ENCODE data around the gene KRT85.
A peak's percentile ranks its signal among the peaks of the same experiment; 100 is the strongest.

KRT85 gene

DNA sequence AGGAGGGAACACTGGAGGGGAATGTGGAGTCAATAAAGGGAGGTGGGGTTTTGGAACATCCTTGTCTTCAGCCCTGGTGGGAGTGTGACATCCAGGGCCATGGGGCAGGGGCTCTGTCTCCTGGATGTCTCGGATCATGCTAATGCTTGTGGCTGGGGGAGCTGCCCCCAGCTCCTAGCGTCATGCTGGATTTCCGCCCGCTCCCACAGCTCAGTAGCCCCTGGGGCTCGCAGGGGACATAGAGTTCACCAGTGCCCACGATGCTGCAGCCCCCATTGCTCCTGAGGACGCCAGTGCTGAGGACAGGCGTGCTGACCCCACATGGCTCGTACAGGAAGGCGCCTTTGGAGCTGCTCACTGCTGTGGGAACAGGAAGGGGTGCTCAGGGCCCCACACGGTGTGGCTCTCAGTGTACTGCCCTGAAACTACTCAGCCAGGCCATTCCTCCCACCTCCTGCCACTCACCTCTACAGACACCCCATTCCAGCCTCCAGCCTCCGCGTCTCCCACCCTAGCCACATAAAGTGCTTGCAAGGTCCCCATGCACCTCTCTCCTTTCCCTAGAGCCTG lies 27.6 kb upstream of the KRT85 start:
- no peak for DNase-seq

DNA sequence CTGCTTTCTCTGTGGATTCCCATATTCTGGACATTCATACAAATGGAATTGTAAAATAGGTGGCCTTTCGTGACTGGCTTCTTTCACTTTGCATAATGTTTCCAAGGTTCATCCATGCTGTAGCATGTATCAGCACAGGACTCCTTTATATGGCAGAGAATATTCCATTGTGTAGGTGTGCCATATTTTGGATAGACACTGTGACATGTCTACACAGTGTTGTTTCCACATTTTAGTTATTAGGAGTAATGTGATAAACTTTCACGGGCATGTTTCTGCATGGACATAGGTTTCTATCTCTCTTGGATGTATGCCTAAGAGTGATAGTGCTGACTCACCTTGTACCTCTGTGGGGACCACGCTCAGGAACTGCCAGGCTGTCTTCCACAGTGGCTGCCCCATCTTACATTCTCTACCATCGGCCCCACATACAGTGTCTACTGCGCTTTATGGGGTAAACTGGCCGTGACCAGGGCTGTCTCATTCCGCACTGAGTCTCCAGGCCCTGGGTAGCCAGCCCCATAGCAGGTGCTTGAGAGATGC lies 25.3 kb upstream of the KRT85 start:
- DNase-seq: no peak

DNA sequence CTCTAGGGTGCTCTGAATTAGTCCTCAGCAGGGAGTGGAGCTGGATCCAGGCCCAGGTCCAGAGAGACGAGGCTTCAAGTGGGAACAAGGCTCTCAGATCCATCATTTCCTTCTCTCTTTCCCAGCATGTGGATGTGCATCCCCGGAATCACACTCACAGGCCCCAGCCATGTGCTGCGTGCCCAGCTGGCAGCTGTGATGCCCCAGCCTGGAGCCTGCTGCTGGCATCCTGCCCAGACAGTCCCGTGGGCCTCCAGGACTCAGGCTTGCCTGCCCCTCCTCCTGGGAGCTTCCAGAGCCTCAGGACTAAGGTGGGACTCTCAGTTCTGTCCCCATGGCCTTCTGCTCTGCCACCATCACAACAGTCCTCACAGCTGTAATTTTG lies 24.3 kb upstream of the KRT85 start:
- peak; percentile 92 for DNase-seq

DNA sequence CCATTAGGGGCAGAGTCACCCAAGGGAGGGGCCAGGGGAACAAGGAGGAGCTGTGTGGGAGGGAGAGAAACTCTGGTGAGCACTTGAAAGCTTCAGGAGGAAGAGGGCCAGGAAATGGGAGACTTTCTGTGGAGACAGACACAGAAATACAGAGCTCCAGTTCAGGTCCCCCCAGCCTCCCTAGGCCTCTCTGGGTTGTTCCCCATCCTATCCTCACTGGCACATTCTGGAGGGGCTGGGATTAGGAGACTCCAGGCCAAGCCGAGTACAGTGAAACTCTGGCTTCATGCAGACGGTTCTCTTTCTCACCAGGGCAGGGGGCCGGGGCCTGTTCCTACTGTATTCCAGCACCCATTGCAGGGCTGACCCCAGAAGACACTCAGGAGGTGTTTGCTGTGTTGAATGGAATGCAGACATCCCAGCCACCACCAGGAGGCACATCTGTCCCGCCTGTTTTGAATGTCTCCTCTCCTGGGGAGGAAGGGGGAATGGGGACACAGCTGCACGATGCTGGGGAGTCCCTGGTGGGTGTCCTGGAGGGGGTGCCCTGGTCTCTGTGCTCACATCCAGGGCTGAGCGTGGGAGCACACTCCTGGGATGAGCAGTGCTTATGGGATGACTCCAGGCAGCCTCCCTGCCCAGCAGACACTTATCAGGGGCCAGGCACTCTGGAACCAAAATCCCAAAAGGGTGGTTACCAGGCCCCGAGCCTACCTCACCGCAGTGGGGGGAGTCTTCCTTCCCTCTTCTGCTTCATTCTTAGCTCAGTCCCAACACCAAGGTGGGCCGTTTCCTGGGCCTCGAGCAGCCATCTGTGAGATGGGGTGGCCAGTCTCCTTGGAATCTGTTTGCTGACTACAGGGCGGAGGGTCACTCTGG lies 23.7 kb upstream of the KRT85 start:
- DNase-seq: no peak

DNA sequence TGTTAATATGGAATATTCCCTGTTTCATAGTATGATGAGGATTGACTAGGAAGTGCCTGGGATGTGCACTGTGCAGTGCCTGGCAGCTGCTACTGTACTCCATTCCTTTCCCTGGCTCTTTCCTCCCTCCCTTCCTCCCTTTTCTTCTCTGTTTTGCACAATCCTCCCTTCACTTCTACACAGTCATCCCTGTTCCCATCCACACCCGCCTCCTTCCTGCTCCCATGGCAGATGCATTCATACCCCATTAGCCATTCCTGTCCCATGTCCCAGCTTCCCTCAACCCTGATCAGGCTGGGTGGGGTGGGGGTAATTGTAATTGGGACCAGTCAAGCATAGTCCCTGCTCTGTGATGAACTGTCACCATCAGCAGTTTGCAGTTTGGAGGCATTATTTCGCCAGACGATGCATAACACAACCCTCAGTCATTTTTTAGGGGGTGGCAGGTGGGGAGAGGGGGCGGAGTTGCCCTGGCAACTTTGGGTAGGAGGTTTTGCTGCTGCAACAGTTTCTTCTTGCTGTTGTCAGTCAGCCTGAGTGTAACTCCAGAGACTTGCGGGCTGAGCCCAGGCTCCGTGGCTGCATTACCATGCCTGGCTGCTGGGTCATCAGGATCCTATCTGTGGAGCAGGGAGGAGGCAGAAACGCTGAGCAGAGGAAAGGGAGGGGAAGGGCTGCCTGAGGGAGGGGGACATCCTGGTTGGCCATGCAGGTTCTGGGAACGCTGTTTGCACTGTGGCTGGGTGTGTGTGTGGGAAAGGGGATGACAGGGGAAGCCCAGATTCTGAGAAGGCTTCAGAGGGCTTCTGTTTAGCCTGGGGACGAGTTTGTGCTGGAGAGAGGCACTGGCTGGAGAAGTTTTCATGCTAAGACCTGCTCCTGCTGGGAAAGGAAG lies 22.3 kb upstream of the KRT85 start:
- no peak for DNase-seq

DNA sequence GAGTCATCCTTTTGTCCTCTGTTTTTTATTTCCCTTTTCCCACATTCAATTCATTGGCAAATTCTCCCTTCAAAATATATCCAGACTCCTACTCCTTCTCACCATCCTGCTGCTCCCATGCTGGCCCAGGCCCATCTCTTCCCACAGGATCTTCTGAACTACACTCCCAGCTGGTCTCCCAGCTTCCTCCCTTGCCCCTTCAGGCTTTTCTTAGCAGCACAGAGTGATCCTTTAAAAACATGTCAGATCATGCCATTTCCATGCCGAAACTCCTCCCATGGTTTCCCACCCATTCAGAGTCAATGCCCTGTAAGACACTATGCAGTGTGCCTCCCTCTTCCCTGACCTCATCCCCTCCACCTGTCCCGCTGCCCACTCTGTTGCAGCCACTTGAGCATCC lies 20.6 kb upstream of the KRT85 start:
- DNase-seq: no peak

DNA sequence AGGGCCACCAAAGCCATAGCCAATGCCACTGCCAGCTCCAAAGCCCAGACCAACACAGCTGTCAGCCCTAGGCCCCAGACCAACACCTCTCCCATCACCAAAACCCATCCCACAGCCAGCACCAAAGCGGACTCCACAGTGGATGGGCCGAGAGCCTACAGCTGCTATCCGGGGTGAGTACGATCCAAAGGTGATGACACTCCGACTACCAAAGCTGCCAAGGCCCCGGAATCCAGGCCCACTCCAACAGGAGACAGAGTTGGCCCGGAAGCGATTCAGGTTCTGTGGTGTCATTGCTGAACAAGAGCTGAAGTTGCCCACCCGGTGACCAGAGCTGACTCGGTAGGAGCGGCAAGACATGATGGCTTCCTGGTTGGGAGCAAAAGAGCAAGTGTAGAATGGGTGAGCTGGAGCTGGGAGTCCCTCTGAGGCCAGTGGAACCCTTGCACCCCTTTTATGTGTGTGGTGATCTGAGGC lies 18.0 kb upstream of the KRT85 start, which contains the start of gene KRT84:
Gene KRT84, minus strand, starts transcription at position 427 of the 477 bp plus-strand sequence. Its CDS starts 67 bp downstream, at position 360.
- DNase-seq: no peak

DNA sequence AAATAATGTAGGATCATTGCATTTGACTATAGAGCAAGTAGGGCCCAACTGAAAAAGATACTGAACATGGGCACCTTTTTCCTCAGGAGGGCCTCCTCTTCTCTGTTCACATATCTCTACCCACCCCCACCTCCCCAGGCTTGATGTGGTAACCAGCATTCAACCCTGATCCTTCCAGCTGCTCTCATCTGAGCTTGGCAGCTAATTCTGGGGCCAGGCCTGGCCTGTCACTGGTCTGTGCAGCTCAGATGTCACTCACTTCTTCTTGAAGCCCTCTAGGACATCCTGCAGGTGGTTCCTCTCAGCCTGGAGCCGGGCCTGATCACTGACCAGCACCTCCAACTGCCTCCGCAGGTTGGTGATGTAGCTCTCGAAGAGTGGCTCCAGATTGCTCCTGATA lies 16.1 kb upstream of the KRT85 start:
- DNase-seq: no peak

DNA sequence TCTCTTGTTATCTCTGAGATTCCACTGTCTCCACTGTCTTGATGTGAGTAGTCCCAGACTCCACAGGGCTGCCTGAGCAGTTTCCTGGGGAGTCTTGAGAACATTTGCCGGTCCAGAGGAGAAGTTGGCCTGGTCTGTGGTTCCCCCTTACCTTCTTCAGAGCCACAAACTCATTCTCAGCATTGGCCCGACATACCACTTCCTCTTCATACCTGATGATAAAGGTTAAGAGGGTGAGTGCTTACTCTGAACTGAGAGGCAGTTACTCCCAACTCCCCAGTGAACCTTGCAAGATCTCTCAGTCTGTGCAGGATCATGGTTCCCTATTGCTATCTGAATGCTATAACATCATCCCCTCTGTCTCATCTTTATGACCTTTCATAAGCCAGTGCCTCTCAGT lies 15.6 kb upstream of the KRT85 start:
- DNase-seq: no peak

DNA sequence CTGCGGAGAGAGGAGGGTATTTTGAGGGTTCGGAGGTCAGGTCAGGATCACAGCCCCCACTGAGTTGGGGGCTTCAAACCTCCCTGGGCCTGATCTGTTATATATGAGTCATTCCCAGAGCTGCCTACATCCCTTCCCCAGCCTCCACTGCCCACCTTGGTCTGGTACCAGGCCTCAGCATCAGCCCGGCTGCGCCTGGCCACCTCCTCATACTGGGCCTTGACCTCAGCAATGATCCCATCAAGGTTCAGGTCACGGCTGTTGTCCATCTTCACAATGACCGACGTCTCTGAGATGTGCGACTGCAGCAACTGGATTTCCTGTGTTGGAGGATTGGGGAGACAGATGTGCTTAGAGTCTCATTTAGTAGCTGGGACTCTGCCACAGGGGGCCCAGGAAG lies 13.9 kb upstream of the KRT85 start:
- DNase-seq: no peak

DNA sequence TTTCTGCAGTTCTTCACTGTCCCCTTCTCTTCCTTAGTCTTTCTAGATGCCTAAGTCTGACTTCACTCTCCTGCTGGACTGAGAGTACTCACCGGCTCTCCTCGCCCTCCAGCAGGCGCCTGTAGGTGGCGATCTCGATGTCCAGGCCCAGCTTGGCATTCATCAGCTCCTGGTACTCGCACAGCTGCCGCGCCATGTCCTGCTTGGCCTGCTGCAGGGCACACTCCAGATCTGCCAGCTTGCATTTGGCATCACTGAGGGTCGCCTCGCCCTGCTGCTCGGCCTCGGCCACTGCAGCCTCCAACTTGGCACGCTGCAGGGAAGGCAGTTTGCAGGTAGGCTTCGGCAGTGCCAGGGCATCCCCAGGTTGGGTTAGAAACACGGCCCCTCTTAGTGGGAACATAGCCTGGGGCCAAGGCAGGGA lies 13.0 kb upstream of the KRT85 start:
- no peak for DNase-seq

DNA sequence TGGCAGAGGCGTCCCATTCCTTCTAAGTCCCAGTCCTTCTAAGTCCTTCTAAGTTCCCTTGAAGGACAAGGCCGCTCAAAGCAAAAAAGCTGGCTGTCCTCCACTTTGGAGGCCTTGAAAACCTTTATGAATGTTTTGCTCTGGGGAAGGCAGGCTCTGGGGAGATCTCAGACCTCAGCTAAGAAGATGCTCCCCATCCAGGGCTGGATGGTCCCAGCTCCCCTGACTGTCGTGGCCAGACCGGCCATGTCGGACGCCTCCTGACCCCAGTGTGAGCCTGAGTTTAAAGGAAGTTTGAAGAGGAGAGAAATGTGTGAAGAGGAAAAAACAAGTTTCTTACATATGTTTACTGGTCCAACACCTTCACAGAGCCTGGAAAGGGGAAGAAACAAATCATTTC lies 12.3 kb upstream of the KRT85 start:
- no peak for DNase-seq

DNA sequence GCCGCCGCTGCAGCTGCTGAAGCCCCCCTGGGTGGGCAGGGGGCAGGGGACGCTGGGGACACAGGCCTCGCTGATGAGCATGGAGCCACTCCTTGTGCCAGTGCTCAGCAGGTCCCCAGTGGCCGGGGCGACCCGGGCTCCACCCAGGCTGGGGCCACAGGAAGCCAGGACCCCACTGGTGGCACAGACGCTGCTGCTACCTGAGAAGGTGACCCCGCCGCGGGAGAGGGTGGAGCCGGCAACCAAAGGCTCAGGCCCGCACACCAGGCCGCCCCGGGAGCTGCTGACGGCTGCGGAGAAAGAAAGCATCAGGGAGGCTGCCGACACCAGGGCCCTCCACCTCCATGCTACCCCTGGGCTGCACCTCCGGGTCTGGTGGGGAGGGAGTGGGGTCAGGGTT lies 10.8 kb upstream of the KRT85 start:
- DNase-seq: no peak

DNA sequence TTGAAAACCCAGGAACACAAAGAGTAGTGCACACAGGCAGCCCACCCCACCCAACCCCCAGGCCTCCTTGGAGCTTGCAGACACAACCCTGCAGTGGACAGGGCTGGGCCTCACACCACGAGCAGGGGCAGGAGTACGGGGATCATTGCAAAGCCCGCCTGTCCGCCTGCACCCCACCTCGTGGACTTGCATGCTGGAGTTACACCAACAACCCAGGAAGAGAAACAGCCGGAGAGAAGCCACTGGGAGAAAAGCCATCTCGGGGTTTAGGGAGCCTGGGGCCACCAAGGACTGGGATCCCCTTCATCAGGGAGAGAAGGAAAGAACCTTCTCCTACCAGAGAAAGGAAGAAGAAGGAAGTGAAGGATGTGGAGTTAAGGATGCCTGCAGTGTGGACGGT lies 10.0 kb upstream of the KRT85 start:
- DNase-seq: no peak

DNA sequence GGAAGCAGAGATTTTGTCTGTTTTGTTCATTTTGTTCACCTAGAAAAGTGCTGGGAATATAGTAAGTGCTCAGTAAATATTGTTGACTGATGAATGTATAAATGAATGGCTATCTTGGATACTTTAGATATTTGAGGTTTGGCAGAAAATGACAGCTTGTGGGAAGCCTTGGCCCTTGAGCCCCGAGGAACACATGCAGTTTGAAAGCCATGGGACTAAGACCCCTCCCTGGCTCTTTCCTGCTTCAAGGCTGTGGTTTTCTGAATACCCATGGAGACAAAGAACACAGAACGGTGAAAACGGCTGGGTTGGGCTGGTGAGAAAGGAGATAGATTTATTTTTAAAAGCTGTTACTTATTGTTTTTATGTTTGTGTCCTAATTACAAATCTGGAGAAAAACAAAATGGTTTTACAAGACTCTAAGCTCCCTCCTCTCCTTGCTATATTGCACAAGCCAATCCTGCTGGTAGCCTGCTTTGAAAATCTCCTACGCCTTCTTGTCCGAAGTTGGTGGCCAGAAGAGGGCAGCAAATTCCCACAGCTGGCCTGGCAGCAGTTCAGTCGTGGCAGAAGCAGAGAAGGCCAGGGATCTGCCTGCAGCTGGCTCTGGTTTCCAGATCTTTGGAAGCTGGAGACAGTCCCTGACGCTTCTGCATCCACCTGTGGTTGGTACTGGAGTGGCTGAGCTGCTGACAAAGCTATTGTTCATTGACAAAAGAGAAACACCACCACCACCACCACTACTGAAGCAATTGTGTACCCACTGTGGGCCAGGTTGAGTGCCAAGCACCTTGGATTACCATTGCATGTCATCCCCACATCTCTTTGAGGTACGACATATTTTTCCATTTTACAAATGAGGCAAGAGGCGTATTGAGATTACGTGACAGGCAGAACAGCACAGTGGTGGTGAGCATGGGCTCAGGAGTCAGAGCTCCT lies 5.2 kb upstream of the KRT85 start:
- peak; percentile 93 for DNase-seq

DNA sequence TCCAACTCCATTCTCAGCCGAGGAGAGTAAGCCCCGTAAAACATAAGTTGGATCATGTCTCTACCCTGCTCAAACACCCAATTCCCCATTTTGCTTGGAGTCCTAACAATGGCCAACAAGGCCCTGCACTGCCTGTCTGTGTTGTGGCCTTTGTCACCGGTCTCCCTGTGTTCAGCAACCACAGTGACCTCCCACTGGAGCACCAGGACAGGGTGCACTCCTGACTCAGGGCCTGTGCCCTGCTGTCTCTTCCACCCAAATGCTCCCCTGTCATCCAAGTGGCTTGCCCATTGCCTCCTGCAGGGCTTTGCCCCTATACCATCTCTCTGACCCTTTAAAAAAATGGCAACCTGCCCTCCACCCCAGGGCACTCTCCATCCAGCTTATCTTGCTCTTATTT lies 4.4 kb upstream of the KRT85 start:
- no peak for DNase-seq

DNA sequence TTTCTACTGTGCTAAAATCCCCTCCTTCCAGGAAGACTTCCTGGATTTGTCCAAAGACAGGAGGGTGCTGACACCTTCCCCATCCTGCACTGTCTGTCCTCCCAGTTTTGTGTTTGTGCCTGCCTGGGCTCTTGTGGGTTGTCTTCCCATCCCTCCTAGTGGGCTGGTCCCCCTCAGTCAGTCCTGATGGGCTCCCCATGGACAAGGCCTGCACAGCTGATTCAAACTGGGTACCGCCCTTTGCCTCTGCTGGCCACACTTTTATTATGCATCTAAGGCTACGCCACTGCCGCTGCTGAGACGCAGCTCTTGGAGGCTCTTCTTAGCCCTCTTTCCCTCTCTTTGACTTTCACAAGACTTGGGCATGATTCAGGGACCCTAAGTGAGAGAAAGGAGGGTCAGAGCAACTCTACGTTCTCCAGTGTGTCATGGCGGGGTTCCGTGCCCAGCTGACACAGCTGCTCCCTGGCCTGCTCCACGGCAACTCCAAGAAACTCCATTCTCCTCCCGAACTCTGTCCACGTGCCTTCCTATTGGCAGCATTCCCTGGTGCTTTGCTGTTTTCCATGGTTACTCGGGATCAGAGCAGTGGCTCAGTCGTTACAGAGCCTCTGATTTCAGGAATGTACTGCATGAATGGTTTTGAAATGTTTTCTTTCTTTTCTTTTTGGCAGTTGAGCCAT lies 3.8 kb upstream of the KRT85 start:
- DNase-seq: no peak

DNA sequence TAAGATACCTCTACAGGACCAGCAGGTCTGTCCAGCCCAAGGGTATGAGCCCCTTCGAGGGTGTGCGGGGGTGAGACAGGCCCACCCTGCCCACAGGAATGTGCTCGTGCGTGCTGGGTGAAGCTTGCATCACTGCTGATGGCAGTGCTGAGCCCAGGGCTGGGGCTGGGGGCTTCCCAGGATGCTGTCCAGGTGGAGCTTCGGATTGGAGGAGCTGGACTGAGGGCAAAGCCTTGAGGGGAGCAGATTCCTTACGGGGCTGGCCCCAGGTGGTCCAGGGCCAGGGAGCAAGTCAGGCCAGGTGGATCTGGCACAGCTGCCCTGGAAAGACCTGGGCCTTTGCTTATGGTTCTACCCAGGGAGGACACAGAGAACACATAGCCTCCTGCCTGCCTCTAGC lies 2.5 kb upstream of the KRT85 start:
- DNase-seq: no peak

DNA sequence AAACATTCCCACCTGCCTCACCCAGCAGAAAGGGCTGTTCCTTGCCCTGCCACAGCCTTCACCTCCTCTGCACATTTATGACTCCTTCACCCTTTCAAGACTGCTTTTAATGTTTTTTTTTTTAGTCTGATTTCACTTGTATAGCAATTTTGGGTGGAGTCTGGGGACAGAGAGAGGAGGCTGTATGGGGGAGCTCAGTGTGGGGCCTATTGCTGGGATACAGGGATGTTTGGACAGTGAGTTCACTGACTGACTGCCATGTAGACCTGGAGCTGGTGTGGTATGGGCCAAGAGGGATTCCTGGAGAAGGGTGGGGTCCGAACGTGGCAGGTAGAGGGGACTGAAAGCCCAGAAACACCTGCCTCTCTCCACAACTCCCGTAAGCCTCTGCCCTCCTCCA lies 1.9 kb upstream of the KRT85 start:
- no peak for DNase-seq

DNA sequence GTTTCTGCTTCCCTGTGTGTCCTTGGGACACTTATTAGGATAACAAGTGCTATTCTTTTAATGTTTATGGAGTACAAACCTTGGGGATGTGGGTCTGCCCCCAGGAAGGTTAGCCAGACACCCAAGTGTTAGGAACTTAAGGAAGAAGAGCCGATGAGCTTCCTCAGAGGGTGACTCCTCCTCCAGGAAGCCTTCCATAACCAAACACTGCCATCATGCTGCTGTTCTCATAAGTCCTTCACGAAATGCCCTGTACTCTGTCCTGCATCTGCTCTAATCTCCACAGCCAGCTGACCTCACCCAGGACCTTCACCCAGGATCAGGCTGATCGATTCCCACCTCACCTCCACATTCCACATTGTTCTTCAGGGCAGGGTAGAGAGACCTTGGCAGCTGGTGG lies 1.2 kb upstream of the KRT85 start:
- DNase-seq: no peak

DNA sequence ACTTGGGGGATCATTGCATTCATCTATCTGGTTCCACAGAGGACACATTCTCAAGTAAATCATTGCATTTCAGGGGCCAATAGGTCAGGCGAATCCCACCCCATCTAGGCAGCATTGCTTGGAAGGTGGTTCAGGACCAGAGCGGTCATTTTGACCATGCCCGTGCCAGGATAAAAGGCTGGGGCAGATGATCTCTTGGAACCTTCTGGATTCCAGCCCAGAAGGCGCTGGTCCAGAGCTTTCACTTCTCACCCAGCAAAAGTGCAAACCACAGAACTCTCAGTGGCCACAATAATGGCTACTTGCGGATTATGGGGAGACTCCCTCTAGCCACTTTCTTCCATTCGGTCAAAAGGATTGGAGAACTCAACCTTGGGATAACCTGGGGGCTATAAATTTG lies 595 bp upstream of the KRT85 start:
- DNase-seq: no peak
